ENCODE results near the gene CNTN1. TPM values are rescaled to one million over a fixed set of nuclear protein-coding genes. Genes with fewer than 3 reads are reported as not detected.

Gene CNTN1
- total and polyA plus RNA-seq, 8 donors = 2.7 to 63.5 (median 45.8) TPM

GRCh38 chr12:40770781-40771180 lies 78.5 kb downstream of the CNTN1 start:
- no peak for TF ChIP-seq CTCF (IDR thresholded peaks at IDR 0.05)
- no peak for DNase-seq
- intact Hi-C loops (cut with DNase I) = no loop called here
- no peaks in the 10 kb centered on the region for H3K36me3 ChIP-seq
- no peak overlapping the region for H3K4me3 ChIP-seq
- H3K9me3 ChIP-seq = peaks cover 0 to 2% of the 10 kb centered on the region in 2 donors
- no peak overlapping the region for H3K27ac ChIP-seq
- no peak for ATAC-seq
- no peaks in the 10 kb centered on the region for H3K4me1 ChIP-seq
- H3K27me3 ChIP-seq = no peaks in the 10 kb centered on the region

DNA sequence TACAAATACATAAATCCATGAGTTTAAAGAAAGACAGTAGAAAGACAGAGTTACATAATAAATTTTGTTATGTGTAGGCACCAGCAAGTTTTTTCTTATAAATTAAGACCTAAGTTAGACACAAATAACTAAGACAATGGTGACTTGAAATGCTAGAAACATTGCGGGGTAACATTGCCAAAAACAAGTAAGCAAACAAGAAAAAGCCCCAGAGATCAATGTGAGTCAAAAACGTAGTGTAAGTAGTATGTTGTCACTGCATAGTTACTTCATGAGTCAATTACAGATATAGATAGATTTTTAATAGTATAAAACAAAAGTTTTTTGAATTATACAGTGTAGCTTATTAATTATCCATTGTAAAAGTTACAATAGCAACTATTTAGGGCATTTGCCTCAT lies 83.4 kb downstream of the CNTN1 start:
- TF ChIP-seq CTCF (IDR thresholded peaks at IDR 0.05) = no peak
- no peak overlapping the region for H3K4me3 ChIP-seq
- ATAC-seq = no peak
- DNase-seq = no peak
- H3K27ac ChIP-seq = no peak overlapping the region
- no peaks in the 10 kb centered on the region for H3K4me1 ChIP-seq
- no peaks in the 10 kb centered on the region for H3K27me3 ChIP-seq
- H3K36me3 ChIP-seq = no peaks in the 10 kb centered on the region
- intact Hi-C loops (cut with DNase I) = no loop called here
- H3K9me3 ChIP-seq = no peaks in the 10 kb centered on the region

DNA sequence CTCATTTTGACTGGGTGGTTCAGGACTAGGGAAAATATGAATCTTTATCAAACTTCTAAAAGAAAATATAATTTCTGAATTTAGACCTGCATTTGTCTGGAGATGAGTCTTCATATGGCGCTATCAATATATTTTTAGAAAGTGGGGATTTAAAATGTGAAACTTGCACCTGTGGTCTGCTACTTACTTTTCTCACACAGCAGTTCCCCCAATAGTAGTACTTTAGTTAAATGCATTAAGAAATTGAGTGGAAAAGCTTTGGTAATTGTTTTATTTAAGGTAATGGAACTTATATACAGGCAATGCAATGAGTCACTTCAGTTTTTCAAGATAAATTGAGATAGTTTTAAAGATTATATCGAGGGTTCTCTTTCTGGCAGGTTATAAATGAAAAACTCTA lies 91.9 kb downstream of the CNTN1 start:
- intact Hi-C loops (cut with DNase I) = no loop called here
- no peak overlapping the region for H3K4me3 ChIP-seq
- H3K27me3 ChIP-seq = no peaks in the 10 kb centered on the region
- no peaks in the 10 kb centered on the region for H3K9me3 ChIP-seq
- H3K36me3 ChIP-seq = no peaks in the 10 kb centered on the region
- no peaks in the 10 kb centered on the region for H3K4me1 ChIP-seq
- DNase-seq = no peak
- no peak overlapping the region for H3K27ac ChIP-seq
- no peak for ATAC-seq
- TF ChIP-seq CTCF (IDR thresholded peaks at IDR 0.05) = no peak

DNA sequence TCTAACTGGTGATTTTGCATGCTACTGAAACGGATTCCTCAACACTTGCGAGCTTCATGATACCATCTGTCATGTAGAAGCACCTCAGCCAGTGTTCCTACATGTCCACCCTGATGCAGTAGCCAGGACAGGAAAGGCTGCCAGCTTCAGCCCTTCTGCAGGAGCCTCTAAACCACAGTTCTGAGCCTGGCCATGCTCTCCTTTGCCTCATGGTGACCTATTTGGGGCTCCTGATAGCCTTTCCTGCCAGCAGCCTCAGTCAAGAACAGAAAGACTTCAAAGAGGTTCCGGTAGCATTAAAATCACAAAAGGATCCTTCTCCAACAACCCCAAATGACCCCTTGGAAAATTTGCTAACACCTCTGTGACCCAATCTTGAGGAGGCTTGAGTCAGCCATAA lies 96.0 kb downstream of the CNTN1 start:
- no peak for ATAC-seq
- H3K9me3 ChIP-seq = no peaks in the 10 kb centered on the region
- H3K36me3 ChIP-seq = no peaks in the 10 kb centered on the region
- no peak for DNase-seq
- H3K4me3 ChIP-seq = no peak overlapping the region
- no peak overlapping the region for H3K27ac ChIP-seq
- no peak for TF ChIP-seq CTCF (IDR thresholded peaks at IDR 0.05)
- H3K4me1 ChIP-seq = no peaks in the 10 kb centered on the region
- intact Hi-C loops (cut with DNase I) = no loop called here
- H3K27me3 ChIP-seq = no peaks in the 10 kb centered on the region

- H3K4me1 ChIP-seq = no peaks in the 10 kb centered on the region
- TF ChIP-seq CTCF (IDR thresholded peaks at IDR 0.05) = no peak
- no peaks in the 10 kb centered on the region for H3K27me3 ChIP-seq
- no peaks in the 10 kb centered on the region for H3K9me3 ChIP-seq
- no peak overlapping the region for H3K4me3 ChIP-seq
- H3K36me3 ChIP-seq = no peaks in the 10 kb centered on the region
- ATAC-seq = no peak
- no peak overlapping the region for H3K27ac ChIP-seq
- intact Hi-C loops (cut with DNase I) = no loop called here
- no peak for DNase-seq
Observed at GRCh38 chr12:40792792-40793386, 100.7 kb downstream of the CNTN1 start.
